ENCODE data around the gene GARNL3.

GRCh38 chr9:127428348-127428747 lies 163.8 kb downstream of the GARNL3 start:
- TF ChIP-seq POLR2AphosphoS5 (IDR thresholded peaks at IDR 0.05; ENCODE audit: borderline replicate concordance, low read depth, low read length) (no peak), EZH2 (IDR thresholded peaks at IDR 0.05) (no peak), FOXP2 (optimal IDR thresholded peaks at IDR 0.05; ENCODE audit: control extremely low read depth, extremely low read length, insufficient read depth) (no peak)
